ENCODE measurements around the gene ADGRB3. TPM values are rescaled to one million over a fixed set of nuclear protein-coding genes. Genes with fewer than 3 reads are reported as not detected.
"Not testable (repeated sequence)": the region's sequence is repeated elsewhere in the genome, so short reads cannot be mapped to it uniquely, and the experiment has no call there.

The ADGRB3 gene
- total RNA-seq, 1 experiment from 2014 or later, result 0.11 TPM

GRCh38 chr6:68778356-68779020, 143.4 kb downstream of the ADGRB3 start:
- no peak overlapping the region for H3K27ac ChIP-seq (ENCODE audit: low read length)
- 0 out of 2 replicates have a peak overlapping the region, but pooled peaks have one; percentile 16 for H2AFZ ChIP-seq (ENCODE audit: low read length)
- H3K4me1 ChIP-seq (ENCODE audit: insufficient read depth, low read length), result no peaks in the 10 kb centered on the region
- H3K79me2 ChIP-seq (ENCODE audit: low read length), result no peaks in the 10 kb centered on the region
- no peaks in the 10 kb centered on the region for H3K27me3 ChIP-seq (ENCODE audit: low read length)
- ChIA-PET CTCF (no interaction called here), POLR2A (ENCODE audit: unreplicated experiment) (no interaction called here)
- no peak overlapping the region for H3K4me3 ChIP-seq (ENCODE audit: low read length)
- DNase-seq (peak; percentile 50), ATAC-seq (peak; percentile 62)
- intact Hi-C loops (cut with micrococcal nuclease), result loop anchor here (1.0 to 5.0 kb wide), 3 partner anchors 140 to 434 kb away; no protein-coding TSS in a partner anchor
- H4K20me1 ChIP-seq (ENCODE audit: low read length), result no peaks in the 10 kb centered on the region
- no peaks in the 10 kb centered on the region for H3K36me3 ChIP-seq (ENCODE audit: low read depth, low read length)
- no peaks in the 10 kb centered on the region for H3K9me2 ChIP-seq (replicated peaks; ENCODE audit: low read length)
- BruUV-seq (replicated peaks), result no TSS peak
- no peak overlapping the region for H3K4me2 ChIP-seq (ENCODE audit: low read length)
- TF ChIP-seq EZH2 (IDR thresholded peaks at IDR 0.05; ENCODE audit: low read length, unreplicated experiment) (no peak), EZH2phosphoT487 (IDR thresholded peaks at IDR 0.05; ENCODE audit: borderline replicate concordance, low read length) (no peak), CTCF (conservative IDR thresholded peaks at IDR 0.05; ENCODE audit: low read depth, low read length) (peak; percentile 68)
- no peaks in the 10 kb centered on the region for H3K9me3 ChIP-seq (ENCODE audit: low read length)
- H3K9ac ChIP-seq (ENCODE audit: low read length), result no peak overlapping the region
- no peaks in the 10 kb centered on the region for H3F3A ChIP-seq (ENCODE audit: low read length, unreplicated experiment)

GRCh38 chr6:68779366-68779765, 144.3 kb downstream of the ADGRB3 start:
- CTCF ChIA-PET, result no interaction called here
- intact Hi-C loops (cut with micrococcal nuclease), result loop anchor here (5.0 kb wide), 1 partner anchor 207 kb away; no protein-coding TSS in a partner anchor
- H4K20me1 ChIP-seq (ENCODE audit: low read length), result no peaks in the 10 kb centered on the region
- H3K27me3 ChIP-seq (ENCODE audit: low read length), result no peaks in the 10 kb centered on the region
- DNase-seq (no peak), ATAC-seq (no peak)
- no peaks in the 10 kb centered on the region for H3K36me3 ChIP-seq (ENCODE audit: low read depth, low read length)
- BruUV-seq (replicated peaks), result no TSS peak
- no peaks in the 10 kb centered on the region for H3K9me3 ChIP-seq (ENCODE audit: low read length)
- no peak overlapping the region for H3K27ac ChIP-seq (ENCODE audit: low read length)
- H3K4me2 ChIP-seq (ENCODE audit: low read length), result no peak overlapping the region
- no peaks in the 10 kb centered on the region for H3K9me2 ChIP-seq (replicated peaks; ENCODE audit: low read length)
- no peak overlapping the region for H2AFZ ChIP-seq (ENCODE audit: low read length)
- POLR2A ChIA-PET (ENCODE audit: unreplicated experiment), result no interaction called here
- no peaks in the 10 kb centered on the region for H3K79me2 ChIP-seq (ENCODE audit: low read length)
- TF ChIP-seq EZH2phosphoT487 (IDR thresholded peaks at IDR 0.05; ENCODE audit: borderline replicate concordance, low read length) (no peak), EZH2 (IDR thresholded peaks at IDR 0.05; ENCODE audit: low read length, unreplicated experiment) (no peak), CTCF (conservative IDR thresholded peaks at IDR 0.05; ENCODE audit: low read depth, low read length) (no peak)
- H3F3A ChIP-seq (ENCODE audit: low read length, unreplicated experiment), result no peaks in the 10 kb centered on the region
- H3K4me3 ChIP-seq (ENCODE audit: low read length), result no peak overlapping the region
- H3K9ac ChIP-seq (ENCODE audit: low read length), result no peak overlapping the region
- no peaks in the 10 kb centered on the region for H3K4me1 ChIP-seq (ENCODE audit: insufficient read depth, low read length)

GRCh38 chr6:68790128-68790527, 155.0 kb downstream of the ADGRB3 start:
- ATAC-seq; H3K4me2 ChIP-seq (ENCODE audit: low read length); CTCF ChIA-PET; H3K9ac ChIP-seq (ENCODE audit: low read length); H3K36me3 ChIP-seq (ENCODE audit: low read depth, low read length); H3K4me3 ChIP-seq (ENCODE audit: low read length); H3F3A ChIP-seq (ENCODE audit: low read length, unreplicated experiment); H3K27ac ChIP-seq (ENCODE audit: low read length); H3K9me3 ChIP-seq (ENCODE audit: low read length); H3K27me3 ChIP-seq (ENCODE audit: low read length); DNase-seq; intact Hi-C loops (cut with micrococcal nuclease); H4K20me1 ChIP-seq (ENCODE audit: low read length); BruUV-seq (replicated peaks); POLR2A ChIA-PET (ENCODE audit: unreplicated experiment); H3K9me2 ChIP-seq (replicated peaks; ENCODE audit: low read length); H2AFZ ChIP-seq (ENCODE audit: low read length); H3K4me1 ChIP-seq (ENCODE audit: insufficient read depth, low read length); H3K79me2 ChIP-seq (ENCODE audit: low read length): not testable (repeated sequence)

GRCh38 chr6:68814976-68815375, 179.9 kb downstream of the ADGRB3 start:
- H2AFZ ChIP-seq (ENCODE audit: low read length); H3K27me3 ChIP-seq (ENCODE audit: low read length); H3F3A ChIP-seq (ENCODE audit: low read length, unreplicated experiment); H3K9ac ChIP-seq (ENCODE audit: low read length); CTCF ChIA-PET; H3K4me3 ChIP-seq (ENCODE audit: low read length); BruUV-seq (replicated peaks); H3K4me2 ChIP-seq (ENCODE audit: low read length); H3K79me2 ChIP-seq (ENCODE audit: low read length); H3K9me3 ChIP-seq (ENCODE audit: low read length); H3K36me3 ChIP-seq (ENCODE audit: low read depth, low read length); H4K20me1 ChIP-seq (ENCODE audit: low read length); H3K27ac ChIP-seq (ENCODE audit: low read length); H3K4me1 ChIP-seq (ENCODE audit: insufficient read depth, low read length); intact Hi-C loops (cut with micrococcal nuclease); H3K9me2 ChIP-seq (replicated peaks; ENCODE audit: low read length); ATAC-seq; POLR2A ChIA-PET (ENCODE audit: unreplicated experiment); DNase-seq: not testable (repeated sequence)
